A549 treated with AZD2906 at 1 μM for 4 hours (cell line): ENCODE data around the gene VPS4A. TPM values are rescaled to one million over a fixed set of nuclear protein-coding genes. Genes with fewer than 3 reads are reported as not detected.

ENCODE experiments used
- total RNA-seq: library from RNA; stranded (reverse); fragments of 200-300 nt; extraction: Qiagen RNA extraction; gene quantifications from 5 replicates; pipeline ENCODE4 v1.2.3, GENCODE V29; 2022

The VPS4A gene
- 30.8 to 32.5 TPM (median 31.7 TPM) in 5 replicates for total RNA-seq

GRCh38 chr16:69310653-69311532 is at the start of gene VPS4A:
VPS4A (plus strand) TSS chr16:69311350; CDS start chr16:69311512, 162 bp downstream.

GRCh38 chr16:69330286-69331109 is 19.3 kb downstream of the VPS4A start, which contains the start of gene PDF:
PDF (minus strand) TSS chr16:69330588; CDS start chr16:69330570, 18 bp downstream.

GRCh38 chr16:69339289-69340094 is 28.3 kb downstream of the VPS4A start, which contains the start of the genes COG8 and NIP7:
COG8 (minus strand) TSS chr16:69339564; CDS start chr16:69339552, 12 bp downstream.
NIP7 (plus strand) TSS chr16:69339772; CDS start chr16:69339830, 58 bp downstream.

GRCh38 chr16:69351309-69352027 is 40.3 kb downstream of the VPS4A start, which contains the start of gene TMED6:
TMED6 (minus strand) TSS chr16:69351786; CDS start chr16:69351753, 33 bp downstream.

Other genes starting within 250 kb of the VPS4A start
- gene HAS3, start 205.7 kb upstream of the VPS4A start, total RNA-seq, result 38.2 to 50.1 TPM (median 42.7 TPM) in 5 replicates
- 109 to 127 TPM (median 123 TPM) in 5 replicates for gene CHTF8, start 178.8 kb upstream of the VPS4A start, total RNA-seq
- 77.7 to 86.3 TPM (median 81.4 TPM) in 5 replicates for gene UTP4, start 178.7 kb upstream of the VPS4A start, total RNA-seq
- 5.6 to 8.3 TPM (median 6.4 TPM) in 5 replicates for gene SNTB2, start 124.2 kb upstream of the VPS4A start, total RNA-seq
- 21.4 to 45.1 TPM (median 41.4 TPM) in 5 replicates for gene PDF, start 19.2 kb downstream of the VPS4A start, total RNA-seq
- gene COG8, start 28.2 kb downstream of the VPS4A start, total RNA-seq, result 20.9 to 29.0 TPM (median 26.7 TPM) in 5 replicates
- gene NIP7, start 28.4 kb downstream of the VPS4A start, total RNA-seq, result 49.1 to 68.5 TPM (median 50.5 TPM) in 5 replicates
- 0.07 TPM in 1 of 5 replicates, not detected in the others for gene TMED6, start 40.4 kb downstream of the VPS4A start, total RNA-seq
- gene TERF2, start 74.7 kb downstream of the VPS4A start, total RNA-seq, result 20.9 to 27.1 TPM (median 21.7 TPM) in 5 replicates
- gene CYB5B, start 113.3 kb downstream of the VPS4A start, total RNA-seq, result 181 to 220 TPM (median 192 TPM) in 5 replicates